ENCODE measurements around the gene MED12L. TPM values are rescaled to one million over a fixed set of nuclear protein-coding genes. Genes with fewer than 3 reads are reported as not detected.

The MED12L gene
- total RNA-seq, 1 donor from 2014 or later, result 0.97 TPM

DNA sequence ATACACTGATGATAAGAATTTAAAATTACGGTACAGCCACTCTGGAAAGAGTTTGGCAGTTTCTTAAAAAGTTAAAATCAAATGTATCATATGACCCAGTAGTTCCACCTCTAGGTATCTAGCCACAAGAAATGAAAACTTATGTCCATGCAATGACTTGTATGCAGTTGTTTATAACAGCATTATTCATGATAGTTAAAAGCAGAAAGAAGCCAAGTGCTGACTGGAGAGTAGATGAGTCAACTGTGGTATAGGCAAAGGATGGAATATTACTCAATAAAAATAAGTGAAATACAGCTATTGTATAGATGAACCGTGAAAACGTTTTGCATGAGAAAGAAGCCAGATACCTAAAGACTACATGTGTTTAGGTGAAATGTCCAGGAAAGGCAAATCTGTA is 216.3 kb downstream of the MED12L start:
- H3K36me3 Mint-ChIP-seq (ENCODE audit: low read depth), result no peaks in the 10 kb centered on the region
- H3K9me3 Mint-ChIP-seq (ENCODE audit: low read depth), result no peaks in the 10 kb centered on the region
- no peak overlapping the region for H3K4me3 Mint-ChIP-seq (ENCODE audit: unreplicated experiment)
- H3K4me1 Mint-ChIP-seq (ENCODE audit: low read depth), result peaks cover 27% of the 10 kb centered on the region
- no peak for DNase-seq (ENCODE audit: low spot score)
- no peaks in the 10 kb centered on the region for H3K27me3 Mint-ChIP-seq (ENCODE audit: low read depth)
- no peak overlapping the region for H3K27ac Mint-ChIP-seq (ENCODE audit: unreplicated experiment)
- TF ChIP-seq, protein P1, sequence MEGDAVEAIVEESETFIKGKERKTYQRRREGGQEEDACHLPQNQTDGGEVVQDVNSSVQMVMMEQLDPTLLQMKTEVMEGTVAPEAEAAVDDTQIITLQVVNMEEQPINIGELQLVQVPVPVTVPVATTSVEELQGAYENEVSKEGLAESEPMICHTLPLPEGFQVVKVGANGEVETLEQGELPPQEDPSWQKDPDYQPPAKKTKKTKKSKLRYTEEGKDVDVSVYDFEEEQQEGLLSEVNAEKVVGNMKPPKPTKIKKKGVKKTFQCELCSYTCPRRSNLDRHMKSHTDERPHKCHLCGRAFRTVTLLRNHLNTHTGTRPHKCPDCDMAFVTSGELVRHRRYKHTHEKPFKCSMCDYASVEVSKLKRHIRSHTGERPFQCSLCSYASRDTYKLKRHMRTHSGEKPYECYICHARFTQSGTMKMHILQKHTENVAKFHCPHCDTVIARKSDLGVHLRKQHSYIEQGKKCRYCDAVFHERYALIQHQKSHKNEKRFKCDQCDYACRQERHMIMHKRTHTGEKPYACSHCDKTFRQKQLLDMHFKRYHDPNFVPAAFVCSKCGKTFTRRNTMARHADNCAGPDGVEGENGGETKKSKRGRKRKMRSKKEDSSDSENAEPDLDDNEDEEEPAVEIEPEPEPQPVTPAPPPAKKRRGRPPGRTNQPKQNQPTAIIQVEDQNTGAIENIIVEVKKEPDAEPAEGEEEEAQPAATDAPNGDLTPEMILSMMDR (IDR thresholded peaks at IDR 0.05), result no peak

DNA sequence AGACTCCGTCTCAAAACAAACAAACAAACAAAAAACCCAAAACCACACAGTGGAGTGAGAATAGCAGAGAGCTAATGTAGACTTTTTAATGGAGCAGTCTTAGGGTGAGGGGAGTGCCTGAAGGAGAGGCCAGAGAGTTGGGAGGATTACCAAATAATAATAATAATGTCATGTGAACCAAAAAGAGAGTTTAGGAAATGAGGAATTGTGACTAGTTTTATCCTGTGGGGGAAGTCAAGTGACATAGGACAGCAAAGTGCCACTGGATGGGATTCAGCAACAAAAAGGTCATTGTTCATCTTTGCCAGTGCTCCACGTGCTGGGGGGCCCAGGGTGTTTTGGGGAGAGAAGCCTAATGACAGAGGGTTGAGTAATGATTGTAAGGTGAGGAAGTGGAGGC is 218.3 kb downstream of the MED12L start:
- DNase-seq (ENCODE audit: low spot score), result no peak
- no peak overlapping the region for H3K27ac Mint-ChIP-seq (ENCODE audit: unreplicated experiment)
- H3K4me3 Mint-ChIP-seq (ENCODE audit: unreplicated experiment), result no peak overlapping the region
- H3K27me3 Mint-ChIP-seq (ENCODE audit: low read depth), result no peaks in the 10 kb centered on the region
- peaks cover 24% of the 10 kb centered on the region for H3K4me1 Mint-ChIP-seq (ENCODE audit: low read depth)
- no peaks in the 10 kb centered on the region for H3K36me3 Mint-ChIP-seq (ENCODE audit: low read depth)
- no peaks in the 10 kb centered on the region for H3K9me3 Mint-ChIP-seq (ENCODE audit: low read depth)
- TF ChIP-seq, protein P1 (IDR thresholded peaks at IDR 0.05), result no peak

DNA sequence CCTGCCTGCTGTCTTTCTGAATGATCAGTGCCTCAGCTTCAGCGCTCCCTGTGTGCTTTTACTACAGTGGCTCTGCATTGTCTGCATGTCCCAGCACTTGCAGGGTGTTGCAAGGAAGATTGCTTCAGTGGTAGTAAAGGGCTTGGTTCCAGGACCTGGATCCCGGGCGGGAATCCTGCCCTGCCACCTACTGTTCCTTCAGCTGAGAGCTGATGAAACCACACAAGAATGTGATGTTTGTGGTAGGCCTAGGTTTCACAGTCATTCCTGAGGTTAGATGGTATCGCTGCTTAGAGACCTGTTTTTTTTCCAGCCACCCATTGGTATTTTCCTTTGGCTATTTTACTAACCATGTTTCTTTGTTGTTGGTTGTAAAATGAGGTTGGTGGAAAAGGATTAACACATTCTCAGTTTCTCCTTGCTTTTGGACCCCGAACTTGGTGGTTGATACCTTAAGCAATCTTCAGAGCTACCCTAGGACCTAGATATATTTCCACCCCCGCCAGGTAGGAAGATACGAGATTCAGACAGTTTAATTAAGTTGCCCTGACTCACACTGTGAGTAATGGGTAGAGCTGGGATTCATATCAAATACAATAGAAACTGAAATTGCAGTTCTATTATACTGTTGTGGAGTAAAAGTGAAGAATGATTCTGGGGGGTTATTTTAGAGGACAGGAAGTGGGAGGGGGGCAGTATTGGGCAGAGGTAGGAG is 219.8 kb downstream of the MED12L start:
- peak overlapping the region; percentile 90 for H3K27ac Mint-ChIP-seq (ENCODE audit: unreplicated experiment)
- peaks cover 24% of the 10 kb centered on the region for H3K4me1 Mint-ChIP-seq (ENCODE audit: low read depth)
- H3K9me3 Mint-ChIP-seq (ENCODE audit: low read depth), result no peaks in the 10 kb centered on the region
- TF ChIP-seq, protein P1 (IDR thresholded peaks at IDR 0.05), result peak; percentile 60
- no peaks in the 10 kb centered on the region for H3K27me3 Mint-ChIP-seq (ENCODE audit: low read depth)
- no peaks in the 10 kb centered on the region for H3K36me3 Mint-ChIP-seq (ENCODE audit: low read depth)
- H3K4me3 Mint-ChIP-seq (ENCODE audit: unreplicated experiment), result no peak overlapping the region
- DNase-seq (ENCODE audit: low spot score), result no peak

DNA sequence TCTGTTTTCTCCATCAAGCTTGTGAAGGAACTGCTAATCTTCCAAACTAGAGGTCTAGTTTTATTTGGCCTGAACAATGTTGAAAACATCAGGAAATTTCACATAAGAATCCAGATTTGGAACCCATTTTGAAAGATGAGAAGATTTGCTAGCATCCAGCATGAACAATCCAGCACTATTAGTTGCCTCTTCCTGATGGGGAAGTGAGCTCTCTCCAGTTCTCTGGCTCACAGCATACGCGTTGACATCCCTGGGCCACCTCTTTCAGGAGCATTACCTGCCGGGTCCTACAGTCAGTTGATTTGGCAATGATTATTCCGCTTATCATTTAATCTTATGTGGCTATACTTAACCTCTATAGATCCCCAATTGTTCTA is 220.3 kb downstream of the MED12L start:
- Mint-ChIP-seq H3K4me3 (ENCODE audit: unreplicated experiment) (no peak overlapping the region), H3K27me3 (ENCODE audit: low read depth) (no peaks in the 10 kb centered on the region), H3K27ac (ENCODE audit: unreplicated experiment) (peak overlapping the region; percentile 90), H3K9me3 (ENCODE audit: low read depth) (no peaks in the 10 kb centered on the region), H3K4me1 (ENCODE audit: low read depth) (peaks cover 24% of the 10 kb centered on the region), H3K36me3 (ENCODE audit: low read depth) (no peaks in the 10 kb centered on the region)
- no peak for DNase-seq (ENCODE audit: low spot score)
- TF ChIP-seq, protein P1 (IDR thresholded peaks at IDR 0.05), result no peak

DNA sequence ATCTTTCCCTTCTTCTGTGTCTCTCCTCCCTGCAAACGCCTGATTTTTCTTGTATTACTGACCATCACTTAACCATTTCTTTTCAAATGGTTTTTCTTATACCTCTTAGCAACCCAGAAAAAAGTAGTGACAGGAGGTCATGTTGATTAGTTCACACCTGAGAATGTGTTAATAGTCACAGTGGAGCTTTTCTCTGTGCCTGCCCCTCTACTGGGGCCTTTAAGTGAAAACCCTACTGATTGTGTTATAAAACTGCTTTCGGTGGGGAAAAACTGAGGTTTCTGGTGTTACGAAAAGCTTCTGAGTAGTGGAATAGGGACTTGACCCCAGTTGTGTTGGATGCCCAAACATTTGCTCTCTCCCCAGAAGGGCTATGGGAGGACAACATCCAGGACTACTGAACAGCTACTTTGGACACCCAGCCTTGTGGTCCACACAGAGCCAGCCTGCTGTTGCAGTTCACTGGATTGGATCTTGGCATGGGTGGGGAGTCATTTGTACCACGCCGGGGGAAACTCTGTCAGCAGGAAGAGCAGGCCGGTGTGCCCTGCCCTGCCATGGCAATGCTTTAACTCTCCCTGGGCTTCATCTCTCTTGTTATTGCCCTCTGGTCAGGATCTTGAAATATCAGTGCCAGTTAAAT is 220.8 kb downstream of the MED12L start:
- Mint-ChIP-seq H3K4me1 (ENCODE audit: low read depth) (peaks cover 24% of the 10 kb centered on the region), H3K4me3 (ENCODE audit: unreplicated experiment) (no peak overlapping the region), H3K27ac (ENCODE audit: unreplicated experiment) (peak overlapping the region; percentile 90), H3K36me3 (ENCODE audit: low read depth) (no peaks in the 10 kb centered on the region), H3K27me3 (ENCODE audit: low read depth) (no peaks in the 10 kb centered on the region), H3K9me3 (ENCODE audit: low read depth) (no peaks in the 10 kb centered on the region)
- no peak for DNase-seq (ENCODE audit: low spot score)
- TF ChIP-seq, protein P1 (IDR thresholded peaks at IDR 0.05), result no peak

Data from chondrocyte (in vitro differentiated cells).